Suprapubic skin (tissue), 3 donors: ENCODE results near the gene NPTXR.

Experiments
- CTCF ChIP-seq, 2 donors: fragments of 200-600 bp in 1 of 2; fragments of 450-650 bp in 1 of 2; sonication (generic) in 1 of 2; IDR thresholded peaks; one replicate each; pipeline ENCODE4 v1.5.1; 2016 to 2019; ENCODE audit warnings: antibody characterized with exemption in 2 of 2, mild to moderate bottlenecking in 1 of 2, moderate library complexity in 1 of 2
- EP300 ChIP-seq: sonication (generic); formaldehyde crosslinking; IDR thresholded peaks from one replicate; pipeline ENCODE4 v1.6.1; 2017; ENCODE audit warnings: antibody characterized with exemption
- POLR2A ChIP-seq, 2 donors: fragments of 450-650 bp; IDR thresholded peaks; one replicate each; pipeline ENCODE4 v1.6.1; 2017; ENCODE audit warnings: antibody characterized with exemption in 2 of 2, mild to moderate bottlenecking in 2 of 2, moderate library complexity in 2 of 2

- TF ChIP-seq EP300: no peak
- no peak for TF ChIP-seq CTCF (IDR thresholded peaks at IDR 0.05)
- TF ChIP-seq POLR2A (IDR thresholded peaks at IDR 0.05): no peak
Observed at GRCh38 chr22:38782402-38783094, 61.3 kb downstream of the NPTXR start.
